Stimulated activated naive CD4-positive, alpha-beta T cell treated with Interleukin-2 at 50 U/mL for 16 hours (primary cell): ENCODE measurements around the gene TTPAL.

ENCODE experiments used
- DNase-seq: peaks from one replicate; lab custom pipeline; 2025; lab: John Stamatoyannopoulos, UW

Gene TTPAL

DNA sequence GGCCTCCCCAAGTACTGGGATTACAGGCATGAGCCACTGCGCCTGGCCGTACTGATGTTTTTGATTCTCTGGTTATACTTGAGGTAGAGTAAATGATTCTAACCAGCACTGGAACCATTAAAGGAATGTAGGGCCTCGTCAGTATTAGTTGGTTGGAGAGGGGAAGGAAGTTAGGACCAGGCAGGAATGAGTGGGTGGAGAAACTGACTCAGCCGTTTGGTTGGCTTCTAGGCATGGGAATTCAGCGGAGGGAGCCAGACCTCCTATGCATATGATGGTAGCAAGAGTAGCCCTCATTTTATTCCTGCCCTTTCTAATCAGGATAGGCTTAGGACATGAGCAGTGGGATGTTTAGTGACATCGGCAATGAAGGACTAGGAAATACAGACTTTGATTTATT is 65.2 kb downstream of the TTPAL start:
- no peak for DNase-seq

DNA sequence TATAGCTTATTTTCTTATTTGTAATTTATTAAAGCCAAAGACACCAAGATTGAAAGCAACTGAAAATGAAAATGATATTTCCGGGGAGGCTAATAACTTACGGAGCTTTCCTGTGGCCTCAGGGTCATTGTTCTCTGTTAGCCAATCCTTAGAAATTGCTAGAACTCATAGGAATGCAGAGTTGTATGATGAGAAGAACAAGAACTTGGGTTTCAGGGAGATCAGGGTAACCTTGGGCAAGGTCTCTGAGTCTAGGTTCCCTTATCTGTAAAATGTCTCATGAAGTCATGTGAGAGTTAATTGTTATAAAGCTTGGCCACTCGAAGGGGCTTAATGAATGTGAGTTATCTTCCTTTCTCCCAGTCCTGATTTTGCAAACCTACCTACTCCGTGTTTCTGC is 66.3 kb downstream of the TTPAL start:
- no peak for DNase-seq

DNA sequence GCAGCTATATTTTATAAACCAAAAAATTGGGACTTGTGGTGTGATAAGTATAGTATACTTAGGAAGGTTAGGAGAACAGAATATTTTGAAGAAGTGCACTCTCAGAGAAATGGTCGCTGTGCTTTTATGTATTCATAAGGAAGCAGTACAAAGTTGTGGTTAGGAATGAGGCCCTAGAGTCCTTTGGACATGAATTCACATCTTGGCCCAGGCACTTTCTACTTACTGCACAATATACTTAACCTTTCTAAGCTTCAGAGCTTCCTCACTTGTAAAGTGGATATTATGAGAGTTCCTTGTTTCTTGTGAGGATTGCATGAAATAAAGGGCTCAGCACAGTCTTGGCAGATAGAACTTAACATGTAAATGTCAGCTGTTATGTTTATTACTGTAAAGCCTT is 67.2 kb downstream of the TTPAL start:
- DNase-seq, result no peak

DNA sequence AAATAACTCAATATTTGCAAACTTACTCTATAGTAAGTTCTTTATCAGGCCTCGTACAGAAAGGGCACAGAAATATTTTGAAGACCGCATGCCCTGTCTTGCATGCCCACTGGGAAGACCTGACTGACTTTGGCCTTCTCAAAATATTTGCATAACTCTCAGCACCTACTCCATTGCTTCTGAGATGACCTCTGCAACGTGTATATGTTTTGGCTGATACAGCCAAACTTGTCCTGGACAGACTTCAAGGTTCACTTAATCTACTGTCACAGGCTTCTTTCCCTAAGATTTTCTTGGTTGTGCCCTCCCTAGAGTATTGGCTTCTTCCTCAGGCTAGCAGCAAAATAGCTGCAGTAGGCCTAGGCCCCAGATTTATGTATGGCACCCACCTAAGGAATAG is 67.7 kb downstream of the TTPAL start:
- DNase-seq, result no peak
